GM21825 (cell line): Measurements from ENCODE around the gene ANKH.

Experiments
- ATAC-seq: cut with Tn5 transposase; IDR thresholded peaks from one replicate; pipeline ENCODE4 v1.9.1; 2021; ENCODE audit warnings: mild to moderate bottlenecking, moderate library complexity; ENCODE audit not compliant: unreplicated experiment

ANKH gene

DNA sequence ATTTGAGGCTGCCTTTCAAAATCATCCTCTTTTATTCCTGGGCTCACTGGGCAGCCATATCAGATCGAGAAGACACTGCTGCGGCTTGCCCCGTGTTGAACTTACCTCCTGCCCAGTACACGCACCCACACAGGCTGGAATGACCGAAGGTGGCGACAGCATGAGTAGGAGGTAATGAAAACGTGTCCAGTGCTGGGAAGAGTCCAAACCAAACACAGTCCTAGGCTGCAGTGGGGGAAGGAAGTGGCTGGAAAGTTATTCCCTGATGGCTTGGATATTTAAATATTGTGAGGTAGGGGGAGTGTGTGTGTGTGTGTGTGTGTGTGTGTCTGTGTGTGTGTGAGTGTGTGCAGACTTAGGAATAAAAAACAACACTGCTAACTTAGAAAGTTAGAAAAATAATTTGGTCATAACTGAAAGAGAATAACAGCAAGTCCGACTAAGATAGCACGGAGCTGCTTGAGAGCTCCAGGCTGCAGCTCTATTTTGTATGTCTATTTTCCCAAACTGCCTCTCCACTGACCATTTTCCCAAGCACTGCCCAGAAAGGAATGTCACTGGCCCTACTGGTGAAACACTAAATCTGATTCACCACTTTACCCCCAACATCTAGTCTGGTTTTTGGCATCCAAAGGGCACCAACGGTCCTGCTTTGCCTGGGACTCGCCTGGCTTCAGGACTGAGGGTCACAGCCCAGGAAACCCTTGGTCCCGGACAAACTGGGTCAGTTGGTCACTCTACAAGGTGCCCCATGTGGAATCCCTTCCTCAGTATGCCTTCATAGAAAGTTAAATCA lies 41.2 kb downstream of the ANKH start:
- ATAC-seq = no peak

DNA sequence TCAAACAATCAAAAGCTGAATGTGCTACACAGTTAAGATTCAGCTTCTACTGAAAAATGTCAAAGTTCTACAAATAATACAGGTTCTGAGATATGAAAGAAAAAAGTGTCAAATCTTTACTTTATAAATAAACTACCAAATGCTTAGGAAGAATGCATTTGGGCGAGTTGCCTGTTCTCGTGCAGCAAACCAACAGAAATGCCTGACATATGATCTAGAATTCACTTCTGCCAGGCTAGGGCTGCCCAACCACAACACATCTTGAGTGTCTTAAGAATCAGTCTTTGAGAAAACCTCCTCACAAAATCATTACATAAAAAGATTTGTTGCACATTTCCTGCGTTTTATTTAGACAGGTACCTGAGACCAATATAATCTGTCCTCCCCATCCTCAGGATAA lies 42.2 kb downstream of the ANKH start:
- no peak for ATAC-seq

DNA sequence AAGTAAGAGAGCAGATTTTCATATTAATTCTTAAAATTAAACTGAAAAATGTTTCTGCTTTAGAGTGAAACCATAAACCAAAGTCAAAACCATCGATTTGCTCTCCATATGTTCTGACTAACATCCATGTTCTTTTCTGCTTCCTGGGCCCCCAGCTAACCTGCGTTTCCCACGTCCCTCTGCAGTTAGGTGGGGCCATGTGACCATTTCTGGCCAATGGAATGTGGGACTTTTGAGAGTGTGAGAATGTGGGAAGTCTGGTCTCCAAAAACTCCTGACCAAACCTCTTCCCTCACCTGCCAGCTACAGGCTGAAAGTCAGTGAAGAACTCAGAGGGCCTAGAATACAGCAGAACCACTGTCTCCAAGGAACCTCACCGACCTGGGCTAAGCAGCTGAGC lies 44.9 kb downstream of the ANKH start:
- ATAC-seq = no peak

DNA sequence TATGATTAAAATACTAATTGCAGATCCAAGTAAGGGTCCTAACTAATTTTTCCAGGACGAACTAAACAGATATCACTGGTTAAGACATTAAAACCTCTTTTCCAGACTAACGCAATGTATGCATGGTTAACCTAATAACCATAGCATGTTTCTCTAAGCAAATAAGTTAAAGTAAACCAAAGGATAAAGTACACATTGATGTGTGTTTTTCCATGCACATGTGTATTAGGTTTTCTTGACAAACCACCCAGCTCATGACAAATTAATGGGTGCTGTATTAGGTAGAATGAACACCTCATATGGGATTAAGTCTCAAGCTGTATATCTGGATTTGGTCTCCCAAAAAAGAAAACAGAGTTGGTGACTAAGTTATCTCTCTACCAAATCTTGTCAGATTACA lies 45.6 kb downstream of the ANKH start:
- no peak for ATAC-seq

DNA sequence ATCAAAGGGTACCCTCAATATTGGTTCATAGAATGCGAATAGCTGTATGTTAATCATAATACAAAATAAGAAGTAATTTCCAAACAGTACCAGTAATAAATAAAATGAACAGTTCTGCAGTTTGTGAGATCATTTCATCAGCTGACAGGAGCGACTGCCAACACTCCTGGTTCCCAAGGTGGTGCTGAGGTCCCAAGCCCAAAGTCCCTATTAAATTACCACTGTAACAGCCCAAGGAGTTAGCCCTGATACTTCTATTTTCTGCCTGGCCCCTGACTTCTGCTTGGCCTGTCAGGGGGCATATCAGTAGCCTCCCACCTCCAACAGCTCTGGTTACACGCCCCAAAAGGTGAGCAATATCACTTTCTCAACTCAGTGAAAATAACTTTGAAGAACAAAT lies 47.1 kb downstream of the ANKH start:
- no peak for ATAC-seq

DNA sequence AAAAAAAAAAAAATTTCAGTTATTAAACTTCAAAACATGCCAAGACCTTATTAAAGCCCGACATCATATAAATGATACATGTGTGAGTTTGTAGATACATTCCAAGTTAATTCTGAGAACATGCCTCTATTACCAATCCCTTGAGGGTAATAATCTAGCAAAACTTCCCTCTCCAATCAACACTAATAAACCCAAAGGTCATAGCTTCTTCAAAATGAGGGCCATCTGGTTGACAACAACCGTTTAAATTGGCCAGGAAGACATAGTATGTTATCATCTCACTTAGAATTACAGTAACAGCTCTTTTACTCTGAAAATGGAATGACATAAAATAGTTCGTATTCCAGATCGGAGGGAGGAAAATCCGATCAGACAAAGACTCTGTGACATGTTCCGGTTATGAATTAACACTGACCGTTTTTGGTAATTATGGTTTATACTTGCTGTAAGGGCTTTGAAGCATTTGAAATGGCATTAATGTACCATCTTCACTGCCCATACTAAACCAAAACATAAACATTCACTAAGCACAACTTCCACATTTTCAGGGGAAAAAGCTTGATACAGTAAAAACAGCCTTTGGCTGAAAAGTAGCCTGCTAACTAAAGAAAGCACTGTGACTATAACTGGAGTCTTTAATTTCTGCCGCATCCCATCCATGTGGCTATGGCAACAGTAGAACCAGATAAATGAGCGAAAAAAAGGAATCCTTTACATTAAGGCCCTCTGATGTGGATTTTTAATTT lies 50.3 kb downstream of the ANKH start:
- no peak for ATAC-seq

DNA sequence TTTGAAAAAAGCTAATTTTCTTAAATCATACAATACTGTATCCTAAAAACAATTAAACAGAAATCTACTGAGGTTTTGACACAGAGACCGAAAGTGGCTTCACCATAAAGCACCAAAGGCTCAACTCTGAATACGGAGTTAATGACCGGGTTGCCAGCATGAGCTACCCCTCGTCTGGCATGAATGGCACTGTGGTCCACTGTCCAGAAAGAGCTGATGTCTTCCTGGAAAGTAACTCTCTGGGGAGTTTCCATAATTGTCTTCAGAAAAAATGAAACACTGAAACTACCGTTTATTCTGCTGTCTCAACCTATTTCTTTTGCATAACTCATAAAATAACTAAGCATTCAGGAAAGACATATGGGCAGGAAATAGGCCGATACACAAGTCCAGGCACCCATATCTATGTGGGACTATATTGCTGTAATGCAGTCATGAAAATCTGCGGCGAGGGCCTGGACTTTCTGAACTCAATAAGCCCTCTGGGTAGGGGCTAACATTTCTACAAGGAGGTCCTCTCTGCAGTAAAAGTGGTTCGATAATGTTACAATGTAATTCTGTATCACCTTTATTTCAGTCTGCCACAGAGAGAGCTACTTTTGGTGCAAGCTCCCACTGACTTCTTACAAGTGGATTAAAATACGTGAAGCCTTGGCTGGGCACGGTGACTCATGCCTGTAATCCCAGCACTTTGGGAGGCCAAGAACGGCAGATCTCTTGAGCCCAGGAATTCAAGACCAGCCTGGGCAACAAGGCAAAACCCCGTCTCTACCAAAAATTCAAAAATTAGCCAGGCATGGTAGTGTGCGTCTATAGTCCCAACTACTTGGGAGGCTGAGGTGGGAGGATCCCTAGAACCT lies 52.4 kb downstream of the ANKH start:
- no peak for ATAC-seq

DNA sequence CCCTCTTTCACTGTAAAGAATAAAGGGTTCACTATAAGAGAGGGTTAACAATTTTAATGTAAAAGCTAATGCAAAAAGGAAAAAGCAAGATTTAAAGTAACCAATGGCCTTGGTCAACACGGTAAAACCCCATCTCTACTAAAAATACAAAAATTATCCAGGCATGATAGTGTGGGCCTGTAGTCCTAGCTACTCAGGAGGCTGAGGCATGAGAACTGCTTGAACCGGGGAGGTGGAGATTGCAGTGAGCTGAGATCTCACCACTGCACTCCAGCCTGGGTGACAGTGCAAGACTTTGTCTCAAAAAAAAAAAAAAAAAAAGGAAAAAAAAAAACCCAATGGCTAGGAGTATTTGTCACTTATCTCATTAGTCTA lies 53.8 kb downstream of the ANKH start:
- peak; percentile 58 for ATAC-seq

DNA sequence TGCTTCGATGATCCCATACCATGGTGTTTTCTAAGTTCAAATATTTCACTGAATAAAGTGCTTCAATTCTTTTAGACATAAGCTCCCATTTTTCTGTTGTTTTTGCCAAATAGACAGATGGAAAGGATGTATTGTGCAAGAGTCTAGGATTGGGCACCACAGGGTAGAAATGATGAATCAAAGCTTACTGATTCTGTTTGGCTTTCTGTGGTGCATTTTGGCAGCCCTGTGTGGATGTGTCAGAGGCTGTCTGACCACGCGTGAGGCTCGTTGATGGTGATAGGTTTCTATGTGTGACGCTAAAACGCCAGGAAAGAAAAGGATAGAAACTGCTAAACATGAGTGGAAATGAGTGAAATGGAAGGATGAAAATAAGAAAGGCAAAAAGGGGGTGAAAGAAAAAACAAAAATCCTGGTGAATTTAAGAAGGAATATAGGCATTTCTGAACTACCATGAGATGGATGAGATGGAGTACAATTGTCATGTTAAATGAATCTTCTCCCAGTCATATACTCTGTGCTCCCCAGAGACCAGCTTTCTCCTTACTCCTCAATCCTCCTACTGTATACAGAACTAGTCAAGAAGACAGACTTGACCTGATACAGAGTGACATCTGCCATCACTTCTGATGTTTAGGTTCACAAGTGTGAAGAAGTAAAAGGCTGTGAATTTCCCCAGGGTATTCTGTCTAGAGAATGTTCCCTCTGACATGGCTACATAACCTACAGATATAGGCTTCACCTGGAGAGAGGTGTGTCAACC lies 54.4 kb downstream of the ANKH start:
- peak; percentile 77 for ATAC-seq

DNA sequence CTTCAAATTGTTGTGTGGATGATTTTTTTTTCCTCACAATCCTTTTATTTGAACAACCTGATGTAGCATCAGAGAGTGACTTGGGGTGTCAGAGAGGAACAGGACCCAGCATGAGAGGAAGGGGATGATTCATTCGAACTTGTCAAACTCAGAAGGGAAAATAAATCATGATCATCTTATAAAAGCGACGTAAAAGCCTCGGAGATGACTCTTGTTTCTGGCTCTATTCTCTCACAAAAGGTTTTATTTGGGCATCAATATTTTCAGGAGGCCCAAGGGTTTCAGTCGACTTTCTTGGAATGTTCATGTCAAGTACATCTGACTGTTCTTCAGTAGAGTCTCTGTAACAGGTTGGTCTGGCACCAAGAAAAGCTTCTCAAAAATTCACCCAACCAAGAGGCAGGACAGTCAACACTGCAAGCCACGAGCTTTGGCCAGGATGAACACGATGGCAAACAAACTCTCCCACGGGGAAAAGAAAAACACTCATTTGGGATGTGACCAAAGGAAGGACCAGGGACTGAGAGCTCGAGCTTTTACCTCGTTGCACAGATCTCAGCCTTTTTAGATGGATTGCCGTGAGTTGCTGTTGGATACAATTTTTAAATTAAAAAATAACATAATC lies 55.1 kb downstream of the ANKH start:
- ATAC-seq = no peak

DNA sequence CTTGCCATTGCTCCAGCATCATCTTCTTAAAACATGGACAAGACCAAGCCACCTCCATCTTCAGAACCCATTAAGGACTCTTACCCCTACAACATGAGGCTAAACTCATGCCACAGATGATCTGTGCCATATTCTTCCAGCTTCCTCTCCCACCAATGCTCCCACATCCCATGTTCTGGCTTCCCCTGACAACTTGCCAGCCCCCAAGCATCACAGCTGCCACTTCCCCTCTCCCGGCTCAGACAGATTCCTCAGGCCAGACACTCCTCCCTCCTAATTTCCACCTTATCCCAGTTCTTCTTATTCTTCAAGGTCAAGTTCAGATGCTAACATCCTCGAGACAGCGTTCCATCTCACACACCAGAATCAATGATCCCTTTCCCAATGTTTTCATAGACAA lies 57.8 kb downstream of the ANKH start:
- ATAC-seq = no peak

DNA sequence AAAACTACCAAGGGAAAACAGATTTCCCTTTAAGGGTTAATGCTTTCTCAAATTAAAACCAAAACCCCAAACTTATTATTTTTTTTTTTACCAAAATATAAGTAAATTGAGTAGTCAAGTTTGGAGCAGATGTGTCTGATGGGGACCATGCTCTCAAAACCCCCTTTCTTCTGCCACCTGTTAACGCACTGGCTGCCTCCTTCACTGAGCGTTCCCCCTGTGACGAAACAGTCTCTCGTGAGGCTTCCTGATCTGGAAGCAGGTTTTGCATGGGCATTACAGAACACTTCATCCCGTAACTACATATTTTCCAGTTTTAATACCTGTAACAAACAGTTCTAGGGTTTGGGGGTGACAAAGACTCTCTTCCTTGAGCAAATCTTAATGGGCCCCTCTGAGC lies 59.4 kb downstream of the ANKH start:
- no peak for ATAC-seq

DNA sequence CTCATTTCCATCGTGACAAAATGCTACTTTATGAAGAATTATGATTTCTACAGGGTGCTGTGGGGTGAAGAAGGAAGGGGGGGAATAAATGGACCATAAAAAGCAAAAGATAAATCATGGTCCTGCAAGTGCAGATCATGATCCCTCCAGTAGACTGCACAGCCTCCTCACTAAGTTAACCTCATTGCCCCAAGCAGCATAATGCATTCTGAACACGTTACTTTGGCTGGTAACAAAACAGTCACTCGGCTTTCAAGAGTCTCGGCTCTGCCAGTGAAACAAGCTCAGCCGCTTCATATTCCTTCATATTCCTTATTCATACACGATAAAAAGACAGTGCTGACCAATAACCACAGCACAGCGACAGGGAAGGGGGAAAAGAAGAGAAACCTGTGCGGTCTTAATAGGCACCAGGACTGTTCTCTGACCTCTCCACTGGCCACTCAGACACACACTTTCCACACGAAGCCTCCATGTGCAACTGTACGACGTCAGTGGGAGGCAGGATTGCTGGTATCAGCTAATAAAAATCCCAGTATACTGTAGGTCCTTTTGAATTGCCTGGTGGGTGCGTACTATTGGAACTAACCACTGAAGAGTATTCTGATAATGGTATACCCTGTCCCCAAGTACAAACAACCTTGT lies 60.5 kb downstream of the ANKH start:
- no peak for ATAC-seq

DNA sequence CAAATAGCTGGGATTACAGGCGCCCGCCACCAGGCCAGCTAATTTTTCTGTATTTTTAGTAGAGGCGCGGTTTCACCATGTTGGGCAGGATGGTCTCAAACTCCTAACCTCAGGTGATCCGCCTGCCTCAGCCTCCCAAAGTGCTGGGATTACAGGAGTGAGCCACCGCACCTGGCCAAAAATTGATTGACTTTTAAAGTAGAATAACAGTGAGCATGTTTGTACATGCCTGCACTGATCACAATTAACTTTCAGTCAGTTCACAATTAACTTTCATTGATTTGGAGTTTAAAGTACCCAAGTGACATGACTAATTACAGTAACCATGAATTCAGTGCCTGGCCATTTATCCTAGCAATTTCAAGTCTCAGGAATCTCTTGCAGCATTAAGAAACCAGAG lies 61.3 kb downstream of the ANKH start:
- no peak for ATAC-seq

DNA sequence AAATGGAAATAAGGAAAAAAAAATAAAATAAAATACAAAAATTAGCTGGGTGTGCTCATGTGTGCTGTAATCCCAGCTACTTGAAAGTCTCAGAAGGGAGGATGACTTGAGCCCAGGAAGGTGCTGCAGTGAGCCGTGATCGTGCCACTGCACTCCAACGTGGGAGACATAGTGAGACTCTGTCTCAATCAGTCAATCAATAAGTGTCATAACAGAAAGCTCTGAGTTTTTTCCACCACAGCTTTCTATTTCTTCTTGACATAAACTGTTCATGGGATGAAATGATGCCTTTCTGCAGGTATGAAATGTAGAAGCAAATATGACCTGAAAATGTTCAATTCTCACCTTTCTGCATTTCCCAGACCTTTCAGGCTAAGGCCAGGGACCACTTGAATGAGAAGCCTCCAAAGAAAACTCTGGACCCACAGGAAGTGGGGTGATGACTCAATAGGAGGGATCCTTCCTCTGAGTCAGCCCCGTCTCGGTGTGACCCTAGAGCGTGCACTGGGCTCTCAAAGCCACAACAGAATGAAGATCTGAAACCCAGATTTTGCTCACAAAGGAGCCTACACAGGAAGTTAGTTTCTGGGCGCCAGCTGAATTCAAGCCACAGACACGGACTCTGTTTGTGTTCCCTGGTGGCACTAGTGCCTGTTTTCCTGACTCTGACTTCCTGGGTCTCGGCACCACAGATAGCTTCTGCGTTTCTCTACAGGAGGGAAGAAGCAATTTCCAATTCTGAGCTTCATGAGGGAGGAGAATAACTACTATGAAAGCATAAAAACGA lies 62.0 kb downstream of the ANKH start:
- ATAC-seq = peak; percentile 98

DNA sequence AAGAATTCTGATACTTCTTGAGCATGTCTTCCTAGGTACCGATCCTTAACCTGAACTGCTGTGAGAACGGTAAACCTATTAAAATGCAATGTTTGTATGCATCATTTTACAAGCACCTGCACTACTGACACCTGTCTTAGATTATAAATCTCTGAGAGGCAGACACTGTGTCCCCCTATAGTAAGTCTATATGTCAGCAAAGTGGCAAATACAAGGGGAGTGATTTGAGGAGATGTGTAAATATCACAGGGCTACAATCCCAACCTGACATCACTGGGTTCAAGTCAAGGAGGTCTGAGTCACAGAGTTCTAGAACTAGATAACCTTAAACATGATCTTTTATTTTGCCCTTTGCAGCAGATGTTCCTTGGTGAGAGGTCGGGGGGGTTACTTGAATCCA lies 64.1 kb downstream of the ANKH start:
- ATAC-seq = no peak

DNA sequence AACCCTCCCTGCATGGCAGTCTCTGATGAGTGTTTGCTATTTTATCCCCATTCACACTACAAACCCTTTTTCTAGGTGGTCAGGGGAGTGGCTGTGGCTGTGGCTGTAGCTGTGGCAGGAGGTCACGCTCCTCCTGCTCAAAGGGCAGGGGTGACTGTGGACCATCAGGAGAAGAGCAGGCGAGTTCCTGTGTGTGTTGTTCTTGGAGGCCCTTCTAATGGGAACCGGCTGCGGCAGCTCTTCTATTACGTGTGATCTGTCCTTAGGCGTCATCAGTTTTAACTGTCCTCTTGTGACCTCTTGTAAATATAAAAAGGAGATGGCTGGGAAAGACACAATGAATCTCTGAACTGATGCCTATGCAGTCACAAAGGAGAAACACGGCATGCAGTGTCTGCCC lies 65.1 kb downstream of the ANKH start:
- no peak for ATAC-seq

DNA sequence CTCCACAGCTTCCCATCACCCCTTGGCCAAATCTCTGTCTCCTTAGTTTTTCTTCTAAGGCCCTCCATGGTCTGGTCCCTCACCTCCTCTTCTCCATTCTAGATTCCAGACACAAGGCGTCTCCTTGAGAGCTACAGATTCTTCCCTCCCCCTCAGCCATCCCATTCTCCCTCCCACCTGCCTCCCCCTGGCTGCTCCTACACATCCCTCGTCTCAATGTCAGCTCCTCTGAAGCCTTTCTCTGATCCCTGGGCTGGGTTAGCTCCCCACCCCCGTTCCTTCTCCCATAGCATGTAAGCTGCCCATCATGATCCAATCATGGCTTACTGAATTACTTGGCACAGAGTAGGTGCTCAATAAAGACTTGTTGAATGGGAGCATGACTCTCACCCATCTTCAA lies 69.0 kb downstream of the ANKH start:
- no peak for ATAC-seq

DNA sequence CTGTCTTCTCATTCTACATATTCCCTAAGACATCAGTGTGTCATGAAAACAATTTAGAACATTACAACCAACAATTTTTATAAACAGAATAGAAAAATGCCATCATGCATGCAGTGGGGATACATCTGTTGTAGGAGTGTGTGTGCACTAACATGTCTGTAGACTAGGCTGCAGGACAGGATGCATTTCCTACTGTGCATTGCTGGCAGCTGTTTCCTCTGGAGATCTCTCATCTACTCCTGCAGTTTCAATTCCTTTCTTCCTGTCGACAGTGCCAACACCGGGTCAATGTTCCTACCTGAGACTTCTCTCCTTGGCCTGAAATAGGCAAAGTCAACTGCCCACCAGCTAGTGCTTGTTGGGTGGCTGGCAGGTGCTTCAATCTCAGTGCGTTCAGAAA lies 69.8 kb downstream of the ANKH start:
- no peak for ATAC-seq
